K562 (cell line): ENCODE data around the gene TRIM4. TPM values are rescaled to one million over a fixed set of nuclear protein-coding genes. Genes with fewer than 3 reads are reported as not detected.

Experiments used
- ARHGAP35 ChIP-seq: fragments of 450-650 bp; IDR thresholded peaks from 2 replicates; pipeline ENCODE4 v1.6.1; 2018; ENCODE audit not compliant: partially characterized antibody
- BRD9 ChIP-seq: fragments of 450-650 bp; IDR thresholded peaks from 2 replicates; pipeline ENCODE4 v1.6.1; 2018; ENCODE audit warnings: low read depth; ENCODE audit not compliant: partially characterized antibody
- FOXA3 ChIP-seq, 2 experiments: fragments of 450-650 bp in 1 of 2; sonication (generic) in 1 of 2; formaldehyde crosslinking; IDR thresholded peaks in 1 of 2; conservative IDR thresholded peaks in 1 of 2; 2 replicates each; pipeline versions ENCODE4 v1.4.0 to v1.8.0; 2020 to 2022; ENCODE audit warnings: mild to moderate bottlenecking in 2 of 2, missing genetic modification reagents in 1 of 2
- GATA2 ChIP-seq: sonication (generic); formaldehyde crosslinking; IDR thresholded peaks from 2 replicates; pipeline ENCODE4 v1.4.0; 2020; ENCODE audit warnings: mild to moderate bottlenecking, missing genetic modification reagents
- MAFK ChIP-seq: IDR thresholded peaks from 2 replicates; pipeline ENCODE4 v1.6.1; 2011; ENCODE audit warnings: low read length, improper control_type of control experiment
- MCM3 ChIP-seq: fragments of 450-650 bp; IDR thresholded peaks from 2 replicates; pipeline ENCODE4 v1.6.1; 2016
- POLR2H ChIP-seq: IDR thresholded peaks from 2 replicates; pipeline ENCODE4 v1.6.1; 2016; ENCODE audit warnings: missing genetic modification characterization, low read depth, mild to moderate bottlenecking, control low read depth, missing compliant biosample characterization, moderate library complexity
- TEAD4 ChIP-seq, 2 experiments: sonication (generic) in 1 of 2; formaldehyde crosslinking in 1 of 2; IDR thresholded peaks; 2 replicates each; pipeline versions ENCODE4 v1.6.1 to v1.8.0; 2012 to 2022; ENCODE audit warnings: borderline replicate concordance in 1 of 2, inconsistent platforms in 1 of 2, low read length in 1 of 2, mild to moderate bottlenecking in 1 of 2, missing genetic modification reagents in 1 of 2
- ZFP30 ChIP-seq: fragments of 250-450 bp; sonication (Bioruptor Pico); IDR thresholded peaks from 2 replicates; pipeline ENCODE4 v1.8.0; 2022; ENCODE audit warnings: moderate library complexity, mild to moderate bottlenecking, inconsistent platforms, borderline replicate concordance
- ZFP36 ChIP-seq: fragments of 150-350 bp; IDR thresholded peaks from 2 replicates; pipeline ENCODE4 v1.6.1; 2018; ENCODE audit warnings: low read length, low read depth; ENCODE audit not compliant: partially characterized antibody
- ZNF217 ChIP-seq: sonication (generic); formaldehyde crosslinking; IDR thresholded peaks from 2 replicates; pipeline ENCODE4 v1.8.0; 2022; ENCODE audit warnings: mild to moderate bottlenecking, missing genetic modification reagents
- ZNF444 ChIP-seq: fragments of 250-450 bp; sonication (Bioruptor Pico); IDR thresholded peaks from 2 replicates; pipeline ENCODE4 v1.4.0; 2020; ENCODE audit warnings: mild to moderate bottlenecking, moderate library complexity
- ZNF707 ChIP-seq: fragments of 250-450 bp; sonication (Bioruptor Pico); conservative IDR thresholded peaks from 2 replicates; pipeline ENCODE4 v1.8.0; 2022; ENCODE audit warnings: inconsistent platforms, mild to moderate bottlenecking, moderate library complexity
- ZNF766 ChIP-seq: fragments of 200-800 bp; sonication (Bioruptor generic); conservative IDR thresholded peaks from 2 replicates; pipeline ENCODE4 v1.6.1; 2016; ENCODE audit warnings: missing genetic modification characterization, missing compliant biosample characterization
- polyA plus RNA-seq, 8 experiments: library from polyadenylated mRNA; depleted of rRNA in 4 of 8; stranded (reverse) in 5 of 8; unstranded in 3 of 8; fragments of >200 nt; fragmentation: Nextera tagmentation in 2 of 8; fragmentation: Illumina TruSeq in 1 of 8; extraction: Ambion mirVana in 2 of 8; extraction: Trizol in 1 of 8; gene quantifications; 2 replicates each; pipeline versions ENCODE4 v1.2.1 to v1.2.3, GENCODE V29; 2011 to 2014; ENCODE audit warnings: inconsistent platforms in 1 of 8, missing spikeins in 1 of 8
- total RNA-seq, 7 experiments: library from RNA; depleted of rRNA in 6 of 7; stranded (reverse); fragments of >200 nt in 6 of 7; fragmentation: Illumina TruSeq in 2 of 7; extraction: Trizol in 2 of 7; gene quantifications; 2 replicates each; pipeline versions ENCODE4 v1.2.1 to v1.2.3, GENCODE V29; 2011 to 2021; ENCODE audit warnings: low replicate concordance in 1 of 7
- TF ChIP-seq, protein P1 (sequence below): IDR thresholded peaks from 3 replicates; pipeline ENCODE4 v1.6.1; 2011; ENCODE audit warnings: borderline replicate concordance, mild to moderate bottlenecking, moderate library complexity; ENCODE audit not compliant: insufficient read length; ENCODE audit errors: extremely low read depth
- TF ChIP-seq, protein P2 (sequence below), 2 experiments: IDR thresholded peaks in 1 of 2; conservative IDR thresholded peaks in 1 of 2; 2 replicates each; pipeline ENCODE4 v1.6.1; 2016; ENCODE audit warnings: low read depth in 2 of 2, mild to moderate bottlenecking in 1 of 2, missing compliant biosample characterization in 1 of 2, missing genetic modification characterization in 1 of 2, moderate library complexity in 1 of 2
- TF ChIP-seq, protein P3 (sequence below): sonication (generic); formaldehyde crosslinking; IDR thresholded peaks from 2 replicates; pipeline ENCODE4 v1.8.0; 2023; ENCODE audit warnings: mild to moderate bottlenecking, missing genetic modification reagents
- TF ChIP-seq, protein P4 (sequence below): fragments of 450-650 bp; formaldehyde crosslinking; IDR thresholded peaks from 2 replicates; pipeline ENCODE4 v1.4.0; 2022; ENCODE audit warnings: missing genetic modification characterization

TRIM4 gene
- total and polyA plus RNA-seq, 9 of the 15 experiments (the other 6 are each of a cell fraction or from before 2014, with no cell fraction given) = 6.2 to 28.3 (median 22.4) TPM

DNA sequence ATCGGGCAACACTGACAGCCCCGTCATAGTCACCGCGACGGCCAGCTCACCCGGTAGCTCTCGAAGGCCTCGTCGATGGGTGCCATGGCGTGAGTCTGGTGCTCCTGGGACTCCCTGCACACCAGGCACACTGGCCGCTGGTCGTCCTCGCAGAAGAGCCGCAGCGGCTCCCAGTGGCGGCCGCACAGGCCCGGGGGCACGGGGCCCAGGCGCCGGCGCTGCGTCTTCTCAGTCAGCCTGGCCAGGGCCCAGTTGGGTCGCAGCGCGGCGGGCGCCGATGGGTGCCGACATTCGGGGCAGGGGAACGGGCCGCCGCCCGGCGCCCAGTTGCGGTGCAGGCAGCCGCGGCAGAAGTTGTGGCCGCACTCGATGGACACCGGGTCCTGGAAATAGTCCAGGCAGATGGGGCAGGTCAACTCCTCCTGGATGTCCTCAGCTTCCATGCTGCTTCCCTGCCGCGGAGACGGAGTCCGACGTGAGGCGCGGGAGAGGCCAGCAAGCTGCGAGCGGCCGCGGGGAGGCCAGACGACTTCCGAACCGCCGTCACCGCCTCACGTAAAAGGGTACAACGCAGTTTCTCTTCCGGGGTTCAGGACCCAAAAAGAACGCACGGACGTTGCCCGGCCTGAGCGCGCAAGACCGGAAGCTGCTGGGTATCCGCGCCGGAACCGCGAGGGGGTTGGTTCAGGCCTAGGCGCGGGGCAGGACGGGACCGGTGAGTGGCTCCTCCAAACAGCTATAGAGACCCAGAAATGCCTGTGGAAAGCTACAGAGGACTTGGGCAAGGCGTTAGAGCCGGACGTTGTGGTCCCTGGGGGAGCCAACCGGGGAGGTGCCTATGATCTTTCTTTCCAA is at the start of gene TRIM4 (continued):
- peak; percentile 25; the same call in 1 of the 2 replicates for TF ChIP-seq TEAD4 (IDR thresholded peaks at IDR 0.05; ENCODE audit: low read length)
- no peak for TF ChIP-seq TEAD4 (CRISPR knock-in tag; IDR thresholded peaks at IDR 0.05; ENCODE audit: borderline replicate concordance)
- no peak for TF ChIP-seq ARHGAP35
- peak; percentile 88 for TF ChIP-seq POLR2H (tag)
- no peak for TF ChIP-seq GATA2
- TF ChIP-seq, protein P1, sequence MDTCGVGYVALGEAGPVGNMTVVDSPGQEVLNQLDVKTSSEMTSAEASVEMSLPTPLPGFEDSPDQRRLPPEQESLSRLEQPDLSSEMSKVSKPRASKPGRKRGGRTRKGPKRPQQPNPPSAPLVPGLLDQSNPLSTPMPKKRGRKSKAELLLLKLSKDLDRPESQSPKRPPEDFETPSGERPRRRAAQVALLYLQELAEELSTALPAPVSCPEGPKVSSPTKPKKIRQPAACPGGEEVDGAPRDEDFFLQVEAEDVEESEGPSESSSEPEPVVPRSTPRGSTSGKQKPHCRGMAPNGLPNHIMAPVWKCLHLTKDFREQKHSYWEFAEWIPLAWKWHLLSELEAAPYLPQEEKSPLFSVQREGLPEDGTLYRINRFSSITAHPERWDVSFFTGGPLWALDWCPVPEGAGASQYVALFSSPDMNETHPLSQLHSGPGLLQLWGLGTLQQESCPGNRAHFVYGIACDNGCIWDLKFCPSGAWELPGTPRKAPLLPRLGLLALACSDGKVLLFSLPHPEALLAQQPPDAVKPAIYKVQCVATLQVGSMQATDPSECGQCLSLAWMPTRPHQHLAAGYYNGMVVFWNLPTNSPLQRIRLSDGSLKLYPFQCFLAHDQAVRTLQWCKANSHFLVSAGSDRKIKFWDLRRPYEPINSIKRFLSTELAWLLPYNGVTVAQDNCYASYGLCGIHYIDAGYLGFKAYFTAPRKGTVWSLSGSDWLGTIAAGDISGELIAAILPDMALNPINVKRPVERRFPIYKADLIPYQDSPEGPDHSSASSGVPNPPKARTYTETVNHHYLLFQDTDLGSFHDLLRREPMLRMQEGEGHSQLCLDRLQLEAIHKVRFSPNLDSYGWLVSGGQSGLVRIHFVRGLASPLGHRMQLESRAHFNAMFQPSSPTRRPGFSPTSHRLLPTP = no peak
- no peak for TF ChIP-seq ZFP30 (CRISPR knock-in tag)
- TF ChIP-seq MCM3 = no peak
- TF ChIP-seq ZNF766 (CRISPR knock-in tag) = no peak
- TF ChIP-seq, protein P2, sequence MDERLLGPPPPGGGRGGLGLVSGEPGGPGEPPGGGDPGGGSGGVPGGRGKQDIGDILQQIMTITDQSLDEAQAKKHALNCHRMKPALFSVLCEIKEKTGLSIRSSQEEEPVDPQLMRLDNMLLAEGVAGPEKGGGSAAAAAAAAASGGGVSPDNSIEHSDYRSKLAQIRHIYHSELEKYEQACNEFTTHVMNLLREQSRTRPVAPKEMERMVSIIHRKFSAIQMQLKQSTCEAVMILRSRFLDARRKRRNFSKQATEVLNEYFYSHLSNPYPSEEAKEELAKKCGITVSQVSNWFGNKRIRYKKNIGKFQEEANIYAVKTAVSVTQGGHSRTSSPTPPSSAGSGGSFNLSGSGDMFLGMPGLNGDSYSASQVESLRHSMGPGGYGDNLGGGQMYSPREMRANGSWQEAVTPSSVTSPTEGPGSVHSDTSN (CRISPR knock-in tag; IDR thresholded peaks at IDR 0.05; ENCODE audit: low read depth) = no peak
- TF ChIP-seq, protein P2 (tag; conservative IDR thresholded peaks at IDR 0.05; ENCODE audit: low read depth) = peak; percentile 47
- TF ChIP-seq, protein P3, sequence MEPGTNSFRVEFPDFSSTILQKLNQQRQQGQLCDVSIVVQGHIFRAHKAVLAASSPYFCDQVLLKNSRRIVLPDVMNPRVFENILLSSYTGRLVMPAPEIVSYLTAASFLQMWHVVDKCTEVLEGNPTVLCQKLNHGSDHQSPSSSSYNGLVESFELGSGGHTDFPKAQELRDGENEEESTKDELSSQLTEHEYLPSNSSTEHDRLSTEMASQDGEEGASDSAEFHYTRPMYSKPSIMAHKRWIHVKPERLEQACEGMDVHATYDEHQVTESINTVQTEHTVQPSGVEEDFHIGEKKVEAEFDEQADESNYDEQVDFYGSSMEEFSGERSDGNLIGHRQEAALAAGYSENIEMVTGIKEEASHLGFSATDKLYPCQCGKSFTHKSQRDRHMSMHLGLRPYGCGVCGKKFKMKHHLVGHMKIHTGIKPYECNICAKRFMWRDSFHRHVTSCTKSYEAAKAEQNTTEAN = no peak
- no peak for TF ChIP-seq MAFK
- no peak for TF ChIP-seq BRD9
- TF ChIP-seq, protein P4, sequence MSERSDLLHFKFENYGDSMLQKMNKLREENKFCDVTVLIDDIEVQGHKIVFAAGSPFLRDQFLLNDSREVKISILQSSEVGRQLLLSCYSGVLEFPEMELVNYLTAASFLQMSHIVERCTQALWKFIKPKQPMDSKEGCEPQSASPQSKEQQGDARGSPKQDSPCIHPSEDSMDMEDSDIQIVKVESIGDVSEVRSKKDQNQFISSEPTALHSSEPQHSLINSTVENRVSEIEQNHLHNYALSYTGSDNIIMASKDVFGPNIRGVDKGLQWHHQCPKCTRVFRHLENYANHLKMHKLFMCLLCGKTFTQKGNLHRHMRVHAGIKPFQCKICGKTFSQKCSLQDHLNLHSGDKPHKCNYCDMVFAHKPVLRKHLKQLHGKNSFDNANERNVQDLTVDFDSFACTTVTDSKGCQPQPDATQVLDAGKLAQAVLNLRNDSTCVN (CRISPR knock-in tag) = no peak
- TF ChIP-seq FOXA3 (CRISPR knock-in tag; conservative IDR thresholded peaks at IDR 0.05 in 1 of 2, IDR thresholded peaks at IDR 0.05 in 1 of 2) = no peak
- no peak for TF ChIP-seq ZNF444 (CRISPR knock-in tag)
- TF ChIP-seq ZNF707 (CRISPR knock-in tag) = no peak
- no peak for TF ChIP-seq ZNF217 (CRISPR knock-in tag)
- TF ChIP-seq ZFP36 = peak; percentile 42
